Activated naive CD4-positive, alpha-beta T cell (primary cell): ENCODE measurements around the gene RPTOR.

Experiments
- DNase-seq, 4 experiments: peaks; one replicate each; lab custom pipeline; 2025; lab: John Stamatoyannopoulos, UW

Gene RPTOR

DNA sequence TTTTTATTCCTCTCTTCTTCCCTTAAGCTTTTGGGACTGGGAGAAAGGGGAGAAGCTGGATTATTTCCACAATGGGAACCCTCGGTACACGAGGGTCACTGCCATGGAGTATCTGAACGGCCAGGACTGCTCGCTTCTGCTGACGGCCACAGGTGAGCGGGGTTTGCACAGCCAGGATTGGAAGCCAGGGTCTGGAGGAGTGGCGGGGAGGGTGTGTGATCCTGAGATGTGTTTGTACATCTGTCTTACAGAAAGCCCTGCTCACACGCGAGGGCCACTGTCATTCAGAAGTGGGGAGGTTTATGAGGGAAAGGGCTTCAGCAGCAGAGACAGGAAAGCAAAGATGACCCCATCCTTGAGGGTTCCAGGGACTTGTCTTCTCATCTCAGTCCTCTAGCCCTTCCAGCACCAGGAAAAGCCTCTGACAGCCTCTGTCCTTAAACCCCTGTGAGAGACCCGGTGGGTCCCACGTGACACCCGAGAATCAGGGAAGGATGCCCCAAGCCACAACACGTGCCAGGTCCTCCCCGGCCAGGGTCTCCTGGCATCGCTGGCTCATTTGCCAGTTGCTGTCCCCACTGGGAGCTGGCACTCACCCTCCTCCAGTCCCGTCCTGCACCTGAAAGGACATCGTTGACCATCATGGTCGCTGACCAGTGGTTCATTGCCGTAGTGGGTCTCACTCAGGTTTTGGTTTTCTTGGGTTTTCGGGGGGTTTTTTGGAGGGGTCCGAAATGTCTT lies 402.7 kb downstream of the RPTOR start:
- no peak for DNase-seq

DNA sequence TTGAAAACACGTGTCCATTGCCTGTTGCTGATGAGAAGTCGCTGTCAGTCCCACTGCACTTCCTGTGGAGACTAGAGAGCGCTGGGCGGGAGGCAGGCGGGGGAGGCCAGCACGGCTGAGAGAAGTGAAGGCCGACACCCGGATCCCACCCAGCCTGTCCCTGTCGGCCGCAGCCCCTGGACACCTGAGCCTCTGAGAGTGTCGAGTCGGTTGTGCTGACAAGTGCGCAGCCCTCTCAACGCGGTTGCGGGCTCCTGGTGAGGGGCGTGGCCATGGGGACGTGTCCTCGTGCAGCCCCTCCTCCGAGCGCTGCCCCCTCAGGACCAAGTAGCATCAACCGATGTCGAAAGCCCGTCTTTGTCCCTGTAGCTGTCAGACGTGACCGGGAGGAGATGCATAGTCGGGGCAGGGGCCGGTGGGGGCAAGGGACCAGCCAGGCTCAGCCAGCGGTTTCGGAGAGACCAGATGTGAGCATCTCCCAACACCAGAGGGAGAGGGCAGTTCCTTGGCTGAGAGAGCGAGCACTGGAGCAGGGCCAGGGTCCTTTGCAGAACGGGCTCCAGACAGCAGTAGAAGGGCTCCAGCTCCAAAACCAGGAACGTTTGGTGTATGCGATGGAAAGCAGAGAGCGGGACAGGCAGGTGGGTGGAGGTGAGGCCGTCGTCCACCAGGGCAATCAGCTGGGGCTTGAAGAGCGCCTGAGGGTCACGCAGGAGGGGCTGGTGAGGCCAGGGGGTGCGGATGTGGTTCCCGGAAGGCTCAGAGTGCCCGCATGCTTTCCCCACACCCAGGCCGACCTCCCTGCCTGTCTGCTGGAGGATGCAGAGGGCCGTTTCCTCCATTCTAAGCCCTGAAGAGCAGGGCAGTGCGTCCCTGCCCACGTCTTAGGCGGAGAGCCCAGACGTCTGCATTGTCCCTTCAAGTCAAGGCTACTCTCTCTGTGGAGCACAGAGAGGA lies 403.7 kb downstream of the RPTOR start:
- DNase-seq = no peak

DNA sequence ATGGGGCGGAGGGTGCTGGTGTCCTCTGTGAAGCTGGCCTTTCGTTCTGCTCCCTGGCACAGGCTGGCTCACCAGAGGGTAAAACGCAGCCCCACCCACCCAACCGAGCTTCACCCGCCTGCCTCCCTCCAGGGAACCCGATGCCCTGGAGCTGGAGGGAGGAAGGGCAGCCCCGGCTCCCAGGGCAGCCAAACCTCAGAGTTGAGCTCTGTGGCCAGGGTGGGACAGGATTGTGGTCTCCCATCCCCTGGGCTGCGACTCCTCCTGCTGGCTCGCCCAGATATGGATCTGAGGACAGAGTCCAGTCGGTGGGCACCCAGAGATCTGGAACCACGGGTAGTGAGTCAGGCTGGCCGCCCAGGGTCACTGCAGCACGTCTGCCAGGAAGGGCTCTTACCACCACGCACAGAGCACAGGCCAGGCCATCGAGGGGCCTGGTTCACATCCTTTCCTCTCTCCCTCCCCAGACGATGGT lies 404.4 kb downstream of the RPTOR start:
- DNase-seq = no peak

DNA sequence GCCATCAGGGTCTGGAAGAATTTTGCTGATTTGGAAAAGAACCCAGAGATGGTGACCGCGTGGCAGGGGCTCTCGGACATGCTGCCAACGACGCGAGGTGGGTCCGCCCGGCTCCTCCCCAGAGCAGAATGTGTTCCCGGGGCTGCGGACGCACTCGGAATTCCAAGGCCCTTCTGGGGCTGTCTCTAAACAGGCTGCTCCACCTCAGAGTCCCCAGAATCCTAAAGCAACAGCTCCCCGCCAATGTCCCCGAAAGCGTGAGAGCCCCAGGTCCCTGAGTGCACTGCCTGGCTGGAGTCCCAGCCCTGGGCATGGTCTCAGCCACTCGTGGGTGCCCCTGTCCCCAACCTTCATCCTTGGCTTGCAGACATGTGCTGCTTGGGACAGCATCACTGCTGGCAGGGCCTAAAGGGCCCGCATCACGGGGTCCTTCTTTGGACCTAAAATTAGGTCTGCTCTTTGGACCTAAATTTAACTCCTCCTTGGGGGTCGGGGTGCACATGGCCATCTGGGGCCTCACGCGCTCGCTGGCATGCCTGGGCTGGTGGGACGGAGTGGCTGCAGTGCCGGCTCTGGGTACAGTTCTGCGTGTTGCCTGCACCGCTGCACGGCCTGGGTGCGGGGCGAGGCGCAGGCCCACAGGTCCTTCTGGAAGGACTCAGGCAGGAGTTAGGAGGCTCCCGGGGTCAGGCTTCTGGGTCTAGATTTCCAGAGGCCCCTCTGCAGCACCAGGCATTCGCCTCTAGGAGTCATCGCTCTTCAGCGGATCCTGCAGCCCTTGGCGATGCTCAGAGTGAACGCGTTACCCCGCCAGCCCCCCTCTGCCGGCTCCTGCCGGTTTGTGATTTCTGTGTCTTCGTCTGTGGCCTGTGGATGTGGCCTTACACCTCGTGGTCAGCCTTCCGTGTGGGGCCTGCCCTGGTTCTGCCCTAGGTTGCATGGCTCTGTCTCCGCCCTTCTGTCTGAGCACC lies 405.1 kb downstream of the RPTOR start:
- no peak for DNase-seq

DNA sequence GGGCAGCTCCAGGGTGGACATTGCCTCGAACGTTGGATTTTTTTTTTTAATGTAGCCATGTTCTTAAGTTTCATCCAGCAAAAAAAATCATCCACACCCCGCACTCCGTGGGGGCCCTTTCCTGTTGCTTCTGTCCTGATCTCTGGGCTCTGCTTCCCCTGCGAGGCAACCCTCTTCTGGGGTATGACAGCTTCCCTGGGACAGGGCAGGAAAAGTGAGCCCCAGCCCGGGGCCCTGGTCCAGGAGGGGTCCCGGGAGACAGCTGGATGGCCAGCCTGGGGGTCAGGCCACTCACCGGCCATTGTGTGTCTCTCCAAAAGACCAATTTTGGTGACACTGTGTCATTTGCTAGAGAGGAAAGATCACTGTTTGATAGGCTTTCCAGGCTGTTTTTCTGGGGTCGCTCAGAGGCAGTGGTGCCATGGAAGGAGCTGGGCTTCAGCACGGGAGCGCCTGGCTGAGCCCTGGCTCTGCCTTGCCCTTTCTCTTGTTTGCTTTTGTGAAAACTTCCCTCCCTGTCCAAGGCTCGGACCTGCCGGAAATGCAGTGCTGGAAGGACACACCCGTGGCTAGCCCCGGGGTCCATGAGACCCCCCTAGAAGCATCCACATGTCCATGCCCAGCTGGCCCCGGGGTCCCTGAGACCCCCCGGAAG lies 406.0 kb downstream of the RPTOR start:
- no peak for DNase-seq

DNA sequence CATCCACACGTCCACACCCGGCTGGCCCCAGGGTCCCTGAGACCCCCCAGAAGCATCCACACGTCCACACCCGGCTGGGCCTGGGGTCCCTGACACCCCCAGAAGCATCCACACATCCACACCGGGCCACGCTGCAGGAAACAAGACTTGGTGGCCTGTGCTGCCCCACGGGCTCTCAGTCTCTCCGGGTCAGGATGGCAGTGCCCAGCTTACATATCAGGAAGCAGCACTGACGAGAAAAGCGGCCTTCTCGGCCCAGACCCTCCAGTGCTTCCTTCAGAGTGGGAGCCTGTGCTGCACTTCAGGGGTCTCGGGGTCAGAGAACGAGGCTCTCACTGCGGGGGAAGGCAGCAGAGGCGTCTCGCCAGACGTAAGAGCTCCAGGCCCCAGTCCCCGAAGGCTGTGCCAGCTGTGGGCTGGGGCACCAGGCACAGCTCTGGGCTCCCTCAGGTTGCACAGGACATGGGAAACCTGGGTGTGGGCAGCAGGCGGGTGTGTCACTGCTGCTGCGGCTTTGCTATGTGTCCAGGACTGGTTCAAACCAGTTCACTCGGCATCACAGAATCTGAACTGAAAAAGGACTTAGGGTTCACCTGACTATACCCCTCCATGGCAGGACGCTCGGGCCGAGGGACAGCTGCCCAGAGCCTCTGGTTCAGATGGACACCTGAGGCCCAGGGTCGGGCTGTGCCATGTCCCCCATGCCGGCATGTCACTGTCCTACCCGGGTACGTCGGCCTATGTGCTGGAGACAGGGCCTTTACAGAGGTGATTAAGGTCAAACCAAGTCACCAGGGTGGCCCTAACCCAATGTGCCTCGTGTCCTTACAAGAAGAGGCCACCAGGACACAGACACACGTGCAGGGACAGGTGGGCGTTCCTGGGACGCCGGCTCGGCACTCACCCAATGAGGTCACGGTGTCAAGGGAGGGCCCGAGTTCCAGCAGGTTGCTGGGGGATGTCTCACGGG lies 406.8 kb downstream of the RPTOR start:
- DNase-seq = no peak

DNA sequence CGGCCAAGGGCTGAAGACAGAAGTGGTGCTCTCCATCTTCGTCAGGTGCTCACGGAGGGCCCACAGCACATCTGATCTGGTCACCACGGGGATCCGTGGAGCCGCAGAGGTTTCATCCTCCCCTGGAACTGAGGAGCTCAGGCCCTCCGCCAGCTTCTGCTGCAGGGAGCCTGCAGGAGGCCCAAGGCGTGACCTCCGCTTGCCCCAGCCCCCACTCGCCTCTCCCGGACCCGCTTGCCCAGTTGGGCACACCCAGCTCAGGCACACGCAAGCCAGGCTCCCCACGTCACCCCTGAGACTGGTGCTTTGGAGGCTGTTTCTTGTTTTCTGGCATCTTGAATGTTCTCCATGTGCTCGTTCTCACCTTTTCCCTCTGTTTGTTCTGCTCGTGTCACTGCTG lies 407.7 kb downstream of the RPTOR start:
- DNase-seq = no peak

DNA sequence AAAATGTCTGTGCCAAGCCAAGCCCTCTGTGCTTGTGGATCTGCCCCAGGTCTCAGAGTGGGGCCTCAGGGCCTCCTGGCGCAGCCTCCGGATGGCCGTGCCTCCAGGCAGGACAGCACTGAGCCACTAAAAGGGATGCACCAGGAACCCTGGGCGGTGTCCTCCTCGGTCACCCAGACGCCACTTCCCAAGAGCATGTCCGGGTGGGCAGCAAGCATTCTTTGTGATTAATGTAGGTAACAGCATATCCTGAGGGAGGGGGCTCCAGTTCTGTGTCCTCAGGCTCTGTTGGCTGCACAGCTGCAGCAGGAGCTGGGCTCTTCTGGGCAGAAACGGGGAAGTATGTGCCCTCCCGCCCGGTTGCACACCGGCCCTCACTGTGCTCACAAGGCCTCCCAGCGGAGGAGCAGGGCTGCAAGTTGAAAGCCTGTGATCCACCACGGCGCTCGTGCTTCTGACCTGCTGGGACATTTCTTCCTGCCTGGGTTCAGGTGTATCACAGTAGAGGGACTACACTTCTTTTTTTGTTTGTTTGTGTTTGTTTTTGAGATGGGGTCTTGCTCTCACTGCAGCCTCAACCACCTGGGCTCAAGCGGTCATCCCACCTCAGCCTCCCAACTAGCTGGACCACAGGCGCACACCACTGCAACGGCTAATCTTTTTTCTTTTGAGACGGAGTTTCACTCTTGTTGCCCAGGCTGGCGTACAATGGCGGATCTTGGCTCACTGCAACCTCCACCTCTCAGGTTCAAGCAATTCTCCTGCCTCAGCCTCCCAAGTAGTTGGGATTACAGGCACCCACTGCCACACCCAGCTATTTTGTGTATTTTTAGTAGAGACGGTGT lies 409.1 kb downstream of the RPTOR start:
- DNase-seq = no peak

DNA sequence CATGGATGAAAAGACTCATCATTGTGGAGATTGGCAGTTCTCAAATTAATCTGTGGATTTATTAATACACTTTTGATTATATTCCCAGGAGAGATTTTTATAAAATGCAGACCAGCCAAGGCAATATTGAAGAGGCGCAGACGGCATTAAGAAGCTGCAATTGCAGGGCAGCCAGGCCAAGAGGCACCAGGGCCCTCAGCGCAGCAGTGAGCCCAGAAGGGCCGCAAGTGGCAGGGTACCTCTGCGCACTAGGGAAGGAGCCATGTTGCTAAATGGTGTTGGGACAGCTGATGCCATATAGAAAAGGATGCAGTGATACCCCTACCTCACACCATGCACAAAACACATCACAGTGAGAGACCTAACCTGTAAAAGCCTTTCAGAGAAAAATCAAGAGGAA lies 410.4 kb downstream of the RPTOR start:
- no peak for DNase-seq

DNA sequence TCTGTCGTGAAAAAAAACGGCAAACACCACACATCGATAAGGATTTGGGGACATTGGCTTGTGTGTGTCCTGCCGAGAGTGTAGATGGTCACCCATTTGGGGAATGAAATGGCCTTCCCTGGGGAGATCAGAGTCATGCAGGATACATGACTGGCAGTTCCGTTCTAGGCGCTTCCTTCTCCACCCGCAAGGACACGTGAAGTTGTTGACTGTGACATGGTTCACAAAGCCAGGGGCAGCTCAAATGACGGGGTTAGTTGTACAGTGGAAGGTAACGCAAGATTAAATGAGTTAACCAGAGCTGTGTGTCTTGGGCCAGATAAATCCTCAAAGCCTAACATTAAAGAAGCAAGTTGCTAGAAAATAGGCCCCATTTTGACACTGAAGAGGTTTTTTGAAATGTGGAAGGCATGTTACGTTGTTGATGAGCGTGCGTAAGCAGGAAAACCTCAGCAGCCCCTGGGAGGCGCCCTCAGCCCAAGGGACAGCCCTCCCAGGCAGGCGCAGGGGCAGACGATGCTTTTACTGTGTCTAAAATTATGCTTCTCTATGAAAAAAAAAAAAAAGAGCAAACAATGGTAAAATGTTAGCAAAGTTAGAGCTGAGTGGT lies 411.1 kb downstream of the RPTOR start:
- DNase-seq = no peak

DNA sequence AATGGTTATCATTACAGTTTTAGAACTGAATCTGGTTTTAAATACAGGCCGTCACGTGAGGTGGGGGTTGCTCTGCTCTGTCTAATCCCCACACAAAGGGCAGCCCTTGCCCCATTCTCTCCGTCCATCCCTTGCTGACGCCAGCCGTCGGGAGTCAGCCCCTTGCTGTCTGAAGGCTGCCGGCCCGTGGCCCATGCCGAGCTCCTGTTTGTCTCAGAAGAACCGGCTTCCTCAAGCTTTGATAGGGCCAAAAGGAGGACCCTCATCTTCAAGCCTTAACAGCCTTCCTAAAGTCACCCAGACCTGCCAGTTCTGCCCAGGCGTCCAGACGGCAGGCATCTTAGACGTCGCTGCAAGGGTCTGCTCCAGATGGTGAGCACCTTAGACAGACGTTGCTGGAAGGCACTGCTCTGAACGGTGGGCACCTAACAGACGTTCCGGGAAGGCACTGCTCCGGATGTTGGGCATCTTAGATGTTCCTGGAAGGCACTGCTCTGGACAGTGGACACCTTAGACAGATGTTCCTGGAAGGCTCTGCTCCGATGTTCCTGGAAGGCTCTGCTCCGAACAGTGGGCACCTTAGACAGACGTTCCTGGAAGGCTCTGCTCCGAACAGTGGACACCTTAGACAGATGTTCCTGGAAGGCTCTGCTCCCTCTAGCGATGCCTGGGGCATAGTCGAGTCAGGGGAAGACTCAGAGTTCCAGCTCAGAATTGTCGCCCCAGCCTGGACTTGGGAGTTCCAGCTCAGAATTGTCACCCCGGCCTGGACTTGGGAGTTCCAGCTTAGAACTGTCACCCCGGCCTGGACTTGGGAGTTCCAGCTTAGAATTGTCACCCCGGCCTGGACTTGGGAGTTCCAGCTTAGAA lies 411.9 kb downstream of the RPTOR start:
- DNase-seq = no peak

DNA sequence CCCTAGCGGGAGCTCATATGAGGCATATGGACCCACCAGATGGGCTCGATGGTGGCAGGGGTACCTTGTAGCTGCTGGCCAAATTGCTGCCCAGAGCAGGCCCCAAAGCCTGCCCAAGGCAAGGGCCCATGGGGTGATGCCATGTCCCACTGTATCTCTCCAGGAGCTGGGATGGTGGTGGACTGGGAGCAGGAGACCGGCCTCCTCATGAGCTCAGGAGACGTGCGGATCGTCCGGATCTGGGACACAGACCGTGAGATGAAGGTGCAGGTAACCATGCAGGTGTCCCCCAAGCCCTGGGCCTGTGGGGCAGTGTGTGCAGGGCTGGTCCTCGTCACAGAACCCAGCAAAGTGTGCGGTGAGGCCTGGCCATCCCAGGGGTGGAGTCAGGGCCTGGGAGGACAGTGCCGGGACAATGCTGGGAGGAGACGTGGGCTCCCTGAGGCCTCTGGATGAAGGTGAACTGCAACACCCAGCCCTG lies 412.9 kb downstream of the RPTOR start:
- DNase-seq = no peak

DNA sequence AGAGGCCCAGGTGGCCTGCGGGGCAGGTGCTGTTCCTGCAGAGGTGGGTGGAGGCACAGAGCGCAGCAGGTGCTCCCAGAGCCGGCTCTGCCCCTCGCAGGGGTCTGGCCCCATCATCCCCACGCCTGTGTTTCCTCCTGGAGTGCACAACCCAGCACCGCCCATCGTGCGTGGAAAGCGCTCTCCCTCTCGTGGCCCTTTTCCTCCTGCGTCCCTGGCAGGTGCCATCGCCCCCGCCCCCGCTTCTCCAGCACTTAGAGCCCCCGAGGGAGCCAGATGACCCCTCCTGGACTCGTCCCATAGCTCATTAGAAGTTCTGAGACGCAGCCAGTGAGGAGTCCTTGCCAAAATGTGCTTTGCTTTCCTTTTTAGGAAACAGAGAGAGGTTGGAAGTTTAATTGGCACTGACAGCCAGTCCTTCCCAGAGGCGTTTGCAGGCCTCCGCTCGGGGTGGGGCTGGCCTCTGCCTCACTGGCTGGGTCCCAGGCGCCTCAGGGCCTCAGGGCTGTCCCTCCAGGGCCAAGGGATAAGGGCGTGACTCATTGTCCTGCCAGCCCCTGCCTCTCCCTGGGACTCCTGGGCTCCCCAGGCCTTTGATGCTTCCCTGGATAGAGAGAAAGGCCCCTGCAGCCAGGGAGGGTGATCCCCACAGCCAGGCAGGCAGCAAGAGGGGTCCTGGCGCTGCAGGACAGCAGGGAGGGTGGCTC lies 414.8 kb downstream of the RPTOR start:
- DNase-seq = no peak

DNA sequence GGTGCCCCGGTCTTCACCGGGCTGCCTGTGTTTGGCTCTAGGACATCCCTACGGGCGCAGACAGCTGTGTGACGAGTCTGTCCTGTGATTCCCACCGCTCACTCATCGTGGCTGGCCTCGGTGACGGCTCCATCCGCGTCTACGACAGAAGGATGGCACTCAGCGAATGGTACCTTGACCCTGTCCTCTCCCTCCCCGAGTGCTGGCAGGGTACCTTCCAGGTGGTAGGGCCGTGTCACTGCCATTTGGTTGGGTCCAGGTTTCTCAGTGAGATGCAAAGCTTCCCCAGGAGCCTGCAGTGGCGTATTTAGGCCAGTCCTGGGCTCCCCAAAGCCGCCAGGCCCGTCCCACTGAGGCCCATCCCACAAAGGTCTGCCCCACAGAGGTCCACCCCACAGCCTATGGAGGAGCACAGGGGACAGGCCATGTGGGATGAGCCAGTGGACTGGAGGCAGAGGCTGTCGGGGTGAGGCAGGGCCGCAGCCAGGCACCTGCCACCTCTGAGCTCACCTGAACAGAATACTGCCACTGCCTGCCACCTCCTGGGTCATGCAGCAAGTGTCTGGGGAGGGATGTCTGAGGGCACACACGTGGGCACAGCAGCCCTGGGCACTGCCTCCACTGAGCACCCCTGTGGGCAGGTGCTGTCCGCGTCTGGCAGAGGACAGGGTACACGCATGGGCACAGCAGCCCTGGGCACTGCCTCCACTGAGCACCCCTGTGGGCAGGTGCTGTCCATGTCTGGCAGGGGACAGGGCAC lies 415.6 kb downstream of the RPTOR start:
- DNase-seq = no peak

DNA sequence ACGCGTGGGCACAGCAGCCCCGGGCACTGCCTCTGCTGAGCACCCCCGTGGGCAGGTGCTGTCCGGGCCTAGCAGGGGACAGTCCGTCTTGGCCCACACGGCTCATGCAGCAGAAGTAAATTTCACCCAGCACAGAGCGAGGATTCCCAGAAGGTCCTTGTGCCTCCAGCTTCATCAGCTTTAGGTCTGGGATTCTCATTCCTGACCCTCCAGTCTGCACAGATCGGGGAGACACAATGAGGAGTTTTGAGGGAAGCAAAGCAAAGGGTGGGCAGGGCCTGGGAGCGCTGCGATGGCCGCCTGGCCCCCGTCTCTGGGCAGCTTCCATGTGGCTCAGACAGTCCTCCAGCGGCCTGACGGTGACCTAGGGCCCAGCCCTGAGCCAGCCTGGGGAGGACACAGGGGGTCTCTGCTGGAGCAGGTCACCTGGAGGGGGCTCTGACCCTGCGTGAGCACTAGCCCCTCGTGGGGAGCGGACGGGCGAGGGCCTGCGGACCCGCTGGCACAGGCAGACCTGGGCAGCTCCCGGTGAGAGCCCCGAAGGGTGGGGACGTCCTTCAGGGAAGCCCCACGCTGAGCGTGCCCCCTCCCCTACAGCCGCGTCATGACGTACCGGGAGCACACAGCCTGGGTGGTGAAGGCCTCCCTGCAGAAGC lies 416.3 kb downstream of the RPTOR start:
- no peak for DNase-seq
